H1 (cell line): Measurements from ENCODE around the gene RBM20. TPM values are rescaled to one million over a fixed set of nuclear protein-coding genes. Genes with fewer than 3 reads are reported as not detected.

Experiments
- CBX5 ChIP-seq: fragments of 300-800, 300-1000 bp; sonication (generic); IDR thresholded peaks from 2 replicates; pipeline ENCODE4 v1.7.1; 2016; ENCODE audit warnings: antibody characterized with exemption, low read length, low read depth
- EGR1 ChIP-seq: IDR thresholded peaks from 2 replicates; pipeline ENCODE4 v1.6.1; 2011; ENCODE audit warnings: low read depth, low read length, borderline replicate concordance
- HDAC2 ChIP-seq, 2 experiments: fragments of 300-600 bp in 1 of 2; sonication (generic) in 1 of 2; IDR thresholded peaks; 2 replicates each; pipeline ENCODE4 v1.6.1; 2011 to 2012; ENCODE audit warnings: low read depth in 2 of 2, low read length in 2 of 2, mild to moderate bottlenecking in 2 of 2, moderate library complexity in 2 of 2, borderline replicate concordance in 1 of 2, inconsistent platforms in 1 of 2
- HDAC6 ChIP-seq: IDR thresholded peaks from one replicate; pipeline ENCODE4 v1.7.1; 2012; ENCODE audit warnings: low read depth, mild to moderate bottlenecking, inconsistent platforms, low read length, moderate library complexity
- MAFK ChIP-seq: IDR thresholded peaks from 2 replicates; pipeline ENCODE4 v1.6.1; 2012; ENCODE audit warnings: low read depth, mild to moderate bottlenecking, improper control_type of control experiment, low read length
- polyA plus RNA-seq, 7 experiments: library from polyadenylated mRNA; depleted of rRNA in 3 of 7; stranded (reverse) in 5 of 7; unstranded in 2 of 7; fragments of >200 nt in 5 of 7; fragments of 200-250 nt in 2 of 7; gene quantifications; 1 replicate in 5 of 7; 2 replicates in 1 of 7; 4 replicates in 1 of 7; pipeline versions ENCODE4 v1.2.1 to v1.2.3, GENCODE V29; 2011 to 2013; ENCODE audit warnings: missing spikeins in 2 of 7, mixed read lengths in 2 of 7
- total RNA-seq: library from RNA; stranded (reverse); fragmentation: NEBNext Ultra II Directional; extraction: Animal tissue kit (Norgen Biotek cat#: 25700); gene quantifications from 2 replicates; pipeline ENCODE4 v1.2.1, GENCODE V29; 2021
- TF ChIP-seq, protein P1 (sequence below): fragments of 300-600 bp; sonication (generic); IDR thresholded peaks from 2 replicates; pipeline ENCODE4 v1.7.1; 2012; ENCODE audit warnings: low read length, moderate library complexity, mild to moderate bottlenecking, inconsistent platforms; ENCODE audit not compliant: insufficient replicate concordance

Gene RBM20
- total and polyA plus RNA-seq, 2 of the 8 experiments (the other 6 are each of a cell fraction or from before 2014, with no cell fraction given), result 0.05 to 0.63 TPM

DNA sequence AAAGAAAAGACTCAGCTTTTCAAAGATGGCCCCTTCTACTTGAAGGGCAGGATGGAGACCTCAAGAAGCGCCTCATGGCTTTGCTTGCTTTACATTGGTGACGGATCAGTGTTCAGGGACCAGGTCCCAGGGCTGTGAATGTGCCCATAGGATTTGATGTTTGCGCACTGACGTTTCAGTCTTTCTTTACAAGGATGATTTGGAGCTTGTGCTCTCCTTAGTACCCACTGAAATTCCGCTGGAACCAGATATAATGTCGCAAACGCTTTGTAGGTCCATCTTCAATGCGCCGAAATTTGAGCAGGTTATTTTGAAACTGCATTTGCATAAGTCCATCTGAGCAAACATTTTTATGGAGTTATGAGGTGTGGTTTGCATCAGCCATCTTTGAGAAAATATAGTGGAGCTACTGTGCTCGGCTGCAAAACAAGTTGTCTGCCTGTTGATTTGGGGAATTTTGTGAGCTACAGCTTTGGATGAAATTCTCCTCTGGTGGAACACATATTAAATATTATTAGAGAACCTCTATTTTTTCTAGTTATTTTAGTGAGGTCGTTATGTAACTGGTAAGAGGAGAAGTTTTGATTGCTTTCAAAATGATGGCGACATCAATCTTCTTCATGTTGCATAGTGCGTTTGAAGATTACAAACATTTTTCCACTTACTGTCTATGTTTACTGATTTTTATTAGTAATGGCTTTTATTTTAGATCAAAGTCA, 2.4 kb downstream of the RBM20 start (continued):
- TF ChIP-seq, protein P1, sequence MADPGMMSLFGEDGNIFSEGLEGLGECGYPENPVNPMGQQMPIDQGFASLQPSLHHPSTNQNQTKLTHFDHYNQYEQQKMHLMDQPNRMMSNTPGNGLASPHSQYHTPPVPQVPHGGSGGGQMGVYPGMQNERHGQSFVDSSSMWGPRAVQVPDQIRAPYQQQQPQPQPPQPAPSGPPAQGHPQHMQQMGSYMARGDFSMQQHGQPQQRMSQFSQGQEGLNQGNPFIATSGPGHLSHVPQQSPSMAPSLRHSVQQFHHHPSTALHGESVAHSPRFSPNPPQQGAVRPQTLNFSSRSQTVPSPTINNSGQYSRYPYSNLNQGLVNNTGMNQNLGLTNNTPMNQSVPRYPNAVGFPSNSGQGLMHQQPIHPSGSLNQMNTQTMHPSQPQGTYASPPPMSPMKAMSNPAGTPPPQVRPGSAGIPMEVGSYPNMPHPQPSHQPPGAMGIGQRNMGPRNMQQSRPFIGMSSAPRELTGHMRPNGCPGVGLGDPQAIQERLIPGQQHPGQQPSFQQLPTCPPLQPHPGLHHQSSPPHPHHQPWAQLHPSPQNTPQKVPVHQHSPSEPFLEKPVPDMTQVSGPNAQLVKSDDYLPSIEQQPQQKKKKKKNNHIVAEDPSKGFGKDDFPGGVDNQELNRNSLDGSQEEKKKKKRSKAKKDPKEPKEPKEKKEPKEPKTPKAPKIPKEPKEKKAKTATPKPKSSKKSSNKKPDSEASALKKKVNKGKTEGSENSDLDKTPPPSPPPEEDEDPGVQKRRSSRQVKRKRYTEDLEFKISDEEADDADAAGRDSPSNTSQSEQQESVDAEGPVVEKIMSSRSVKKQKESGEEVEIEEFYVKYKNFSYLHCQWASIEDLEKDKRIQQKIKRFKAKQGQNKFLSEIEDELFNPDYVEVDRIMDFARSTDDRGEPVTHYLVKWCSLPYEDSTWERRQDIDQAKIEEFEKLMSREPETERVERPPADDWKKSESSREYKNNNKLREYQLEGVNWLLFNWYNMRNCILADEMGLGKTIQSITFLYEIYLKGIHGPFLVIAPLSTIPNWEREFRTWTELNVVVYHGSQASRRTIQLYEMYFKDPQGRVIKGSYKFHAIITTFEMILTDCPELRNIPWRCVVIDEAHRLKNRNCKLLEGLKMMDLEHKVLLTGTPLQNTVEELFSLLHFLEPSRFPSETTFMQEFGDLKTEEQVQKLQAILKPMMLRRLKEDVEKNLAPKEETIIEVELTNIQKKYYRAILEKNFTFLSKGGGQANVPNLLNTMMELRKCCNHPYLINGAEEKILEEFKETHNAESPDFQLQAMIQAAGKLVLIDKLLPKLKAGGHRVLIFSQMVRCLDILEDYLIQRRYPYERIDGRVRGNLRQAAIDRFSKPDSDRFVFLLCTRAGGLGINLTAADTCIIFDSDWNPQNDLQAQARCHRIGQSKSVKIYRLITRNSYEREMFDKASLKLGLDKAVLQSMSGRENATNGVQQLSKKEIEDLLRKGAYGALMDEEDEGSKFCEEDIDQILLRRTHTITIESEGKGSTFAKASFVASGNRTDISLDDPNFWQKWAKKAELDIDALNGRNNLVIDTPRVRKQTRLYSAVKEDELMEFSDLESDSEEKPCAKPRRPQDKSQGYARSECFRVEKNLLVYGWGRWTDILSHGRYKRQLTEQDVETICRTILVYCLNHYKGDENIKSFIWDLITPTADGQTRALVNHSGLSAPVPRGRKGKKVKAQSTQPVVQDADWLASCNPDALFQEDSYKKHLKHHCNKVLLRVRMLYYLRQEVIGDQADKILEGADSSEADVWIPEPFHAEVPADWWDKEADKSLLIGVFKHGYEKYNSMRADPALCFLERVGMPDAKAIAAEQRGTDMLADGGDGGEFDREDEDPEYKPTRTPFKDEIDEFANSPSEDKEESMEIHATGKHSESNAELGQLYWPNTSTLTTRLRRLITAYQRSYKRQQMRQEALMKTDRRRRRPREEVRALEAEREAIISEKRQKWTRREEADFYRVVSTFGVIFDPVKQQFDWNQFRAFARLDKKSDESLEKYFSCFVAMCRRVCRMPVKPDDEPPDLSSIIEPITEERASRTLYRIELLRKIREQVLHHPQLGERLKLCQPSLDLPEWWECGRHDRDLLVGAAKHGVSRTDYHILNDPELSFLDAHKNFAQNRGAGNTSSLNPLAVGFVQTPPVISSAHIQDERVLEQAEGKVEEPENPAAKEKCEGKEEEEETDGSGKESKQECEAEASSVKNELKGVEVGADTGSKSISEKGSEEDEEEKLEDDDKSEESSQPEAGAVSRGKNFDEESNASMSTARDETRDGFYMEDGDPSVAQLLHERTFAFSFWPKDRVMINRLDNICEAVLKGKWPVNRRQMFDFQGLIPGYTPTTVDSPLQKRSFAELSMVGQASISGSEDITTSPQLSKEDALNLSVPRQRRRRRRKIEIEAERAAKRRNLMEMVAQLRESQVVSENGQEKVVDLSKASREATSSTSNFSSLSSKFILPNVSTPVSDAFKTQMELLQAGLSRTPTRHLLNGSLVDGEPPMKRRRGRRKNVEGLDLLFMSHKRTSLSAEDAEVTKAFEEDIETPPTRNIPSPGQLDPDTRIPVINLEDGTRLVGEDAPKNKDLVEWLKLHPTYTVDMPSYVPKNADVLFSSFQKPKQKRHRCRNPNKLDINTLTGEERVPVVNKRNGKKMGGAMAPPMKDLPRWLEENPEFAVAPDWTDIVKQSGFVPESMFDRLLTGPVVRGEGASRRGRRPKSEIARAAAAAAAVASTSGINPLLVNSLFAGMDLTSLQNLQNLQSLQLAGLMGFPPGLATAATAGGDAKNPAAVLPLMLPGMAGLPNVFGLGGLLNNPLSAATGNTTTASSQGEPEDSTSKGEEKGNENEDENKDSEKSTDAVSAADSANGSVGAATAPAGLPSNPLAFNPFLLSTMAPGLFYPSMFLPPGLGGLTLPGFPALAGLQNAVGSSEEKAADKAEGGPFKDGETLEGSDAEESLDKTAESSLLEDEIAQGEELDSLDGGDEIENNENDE, result no peak
- TF ChIP-seq CBX5 (no peak), MAFK (no peak), HDAC6 (no peak), EGR1 (no peak), HDAC2 (IDR thresholded peaks at IDR 0.05; ENCODE audit: borderline replicate concordance in 1 of 2, low read depth in 2 of 2, low read length in 2 of 2) (no peak)
